Adrenal gland (tissue), 12 donors: ENCODE results near the gene NIN. TPM values are rescaled to one million over a fixed set of nuclear protein-coding genes. Genes with fewer than 3 reads are reported as not detected.
"Not testable (repeated sequence)": the region's sequence is repeated elsewhere in the genome, so short reads cannot be mapped to it uniquely, and the experiment has no call there.

Experiments used
- DNase-seq, 7 donors: peaks; one replicate each; pipeline ENCODE4 v3.0.0-alpha.2; 2019 to 2020
- H3K27ac ChIP-seq, 5 donors: fragments of 200-600 bp; sonication (generic) in 4 of 5; 1 replicate in 3 of 5; 2 replicates in 2 of 5; pipeline versions ENCODE4 v1.5.1 to v1.8.0; 2016 to 2020; ENCODE audit warnings: mild to moderate bottlenecking in 1 of 5
- H3K27me3 ChIP-seq: fragments of 200-600 bp; 2 replicates; pipeline ENCODE4 v1.8.0; 2021
- H3K36me3 ChIP-seq, 2 donors: fragments of 200-600 bp; replicated peaks in 1 of 2; 1 replicate in 1 of 2; 2 replicates in 1 of 2; pipeline versions ENCODE4 v1.5.1 to v1.8.0; 2018 to 2022
- H3K4me1 ChIP-seq, 2 donors: fragments of 200-600 bp; replicated peaks in 1 of 2; 1 replicate in 1 of 2; 2 replicates in 1 of 2; pipeline versions ENCODE4 v1.5.1 to v1.8.0; 2018 to 2021
- H3K4me3 ChIP-seq, 4 donors: fragments of 200-600 bp; sonication (generic) in 3 of 4; one replicate each; pipeline ENCODE4 v1.5.1; 2016 to 2018
- H3K9me3 ChIP-seq, 3 donors: fragments of 200-600 bp; sonication (generic) in 1 of 3; replicated peaks in 1 of 3; 1 replicate in 2 of 3; 2 replicates in 1 of 3; pipeline versions ENCODE4 v1.5.1 to v1.8.0; 2016 to 2021
- CTCF ChIP-seq, 6 experiments: fragments of 450-650 bp in 4 of 6; fragments of 200-600 bp in 2 of 6; sonication (generic) in 1 of 6; IDR thresholded peaks; 1 replicate in 5 of 6; 2 replicates in 1 of 6; pipeline versions ENCODE4 v1.5.1 to v1.8.0; 2016 to 2021; ENCODE audit warnings: antibody characterized with exemption in 6 of 6, mild to moderate bottlenecking in 2 of 6, moderate library complexity in 1 of 6
- POLR2A ChIP-seq, 2 donors: fragments of 450-650 bp; IDR thresholded peaks; one replicate each; pipeline ENCODE4 v1.6.1; 2017; ENCODE audit warnings: antibody characterized with exemption in 2 of 2, mild to moderate bottlenecking in 2 of 2, moderate library complexity in 1 of 2
- WGBS, 4 donors: extraction: QIAGEN DNeasy Blood & Tissue Kit in 2 of 4; methylation state at CpG; one replicate each; pipeline versions ENCODE4 v1.1.5 to v1.1.7; 2013 to 2017; 5-methylcytosine and 5-hydroxymethylcytosine counted together
- intact Hi-C, 2 donors: fragments of 100-400 bp; cut with DNase I; formaldehyde crosslinking; loops; one replicate each; pipeline versions ENCODE4 v1.14.1 to v1.15.0; 2022 to 2023
- polyA plus RNA-seq, 3 donors: library from polyadenylated mRNA; stranded (reverse); fragments of 200-250 nt in 2 of 3; fragments of 350-450 nt in 1 of 3; fragmentation: Illumina TruSeq in 1 of 3; extraction: RNeasy Lipid Tissue Mini Kit (QIAGEN cat#74804) in 1 of 3; gene quantifications; one replicate each; pipeline ENCODE4 v1.2.3, GENCODE V29; 2013 to 2014
- total RNA-seq, 9 donors: library from RNA; depleted of rRNA in 4 of 9; stranded (reverse); fragments of >200 nt in 4 of 9; fragments of 120-200 nt in 1 of 9; fragmentation: NEBNext Ultra II Directional in 1 of 9; extraction: Animal tissue kit (Norgen Biotek cat#: 25700) in 1 of 9; gene quantifications; one replicate each; pipeline versions ENCODE4 v1.1.0 to v1.2.4, GENCODE V29; 2013 to 2023
- donor health status: healthy with polysubstance abuse.
- donor health status: Bipolar disorder and iron deficiency.
- donor health status: DM: yes; HTN: yes; CAD: no.
- donor health status: DM: no; HTN: no; CAD: no.
- donor health status: DM: no; HTN: no; CAD: no.
- donor health status: DM: yes; HTN: yes; CAD: no.

Gene NIN
- total and polyA plus RNA-seq, 12 donors = 3.0 to 66.1 (median 17.9) TPM

GRCh38 chr14:50821510-50822464 lies 9.2 kb downstream of the NIN start:
- WGBS, 4 donors = 69 to 76% (median 73%) methylated on average over 6 to 13 of the region's 13 CpGs
- Histone ChIP-seq H3K4me3 (no peak overlapping the region), H3K27me3 (no peaks in the 10 kb centered on the region), H3K36me3 (no peaks in the 10 kb centered on the region), H3K4me1 (peaks cover 3 to 8% of the 10 kb centered on the region in 2 donors), H3K27ac (no peak overlapping the region), H3K9me3 (no peaks in the 10 kb centered on the region)
- intact Hi-C loops = no loop called here
- no peak for DNase-seq
- no peak for TF ChIP-seq POLR2A (IDR thresholded peaks at IDR 0.05)
- no peak for TF ChIP-seq CTCF (IDR thresholded peaks at IDR 0.05)

- intact Hi-C loops = no loop called here
- no peaks in the 10 kb centered on the region for H3K27me3 ChIP-seq
- no peak for TF ChIP-seq CTCF (IDR thresholded peaks at IDR 0.05)
- no peak for TF ChIP-seq POLR2A (IDR thresholded peaks at IDR 0.05)
- no peaks in the 10 kb centered on the region for H3K9me3 ChIP-seq
- H3K36me3 ChIP-seq = no peaks in the 10 kb centered on the region
- no peak for DNase-seq
- H3K4me1 ChIP-seq = peaks cover 10 to 15% of the 10 kb centered on the region in 2 donors
- 89 to 95% (median 90%) methylated on average over 3 of the region's 3 CpGs for WGBS, 4 donors
- H3K27ac ChIP-seq = no peak overlapping the region
- no peak overlapping the region for H3K4me3 ChIP-seq
Measured at GRCh38 chr14:50820786-50821509, 10.0 kb downstream of the NIN start.

- DNase-seq, H3K36me3 ChIP-seq, intact Hi-C loops, H3K9me3 ChIP-seq, H3K4me3 ChIP-seq, H3K27me3 ChIP-seq, H3K27ac ChIP-seq: not testable (repeated sequence)
- peaks cover 10 to 15% of the 10 kb centered on the region in 2 donors for H3K4me1 ChIP-seq
- 89 to 95% (median 90%) methylated on average over 6 of the region's 6 CpGs for WGBS, 4 donors
Measured at GRCh38 chr14:50819303-50819702, 11.7 kb downstream of the NIN start.

GRCh38 chr14:50816395-50817047 lies 14.4 kb downstream of the NIN start:
- peaks cover 10 to 11% of the 10 kb centered on the region in 2 donors for H3K4me1 ChIP-seq
- TF ChIP-seq CTCF (IDR thresholded peaks at IDR 0.05) (no peak), POLR2A (IDR thresholded peaks at IDR 0.05) (no peak)
- no peak overlapping the region for H3K4me3 ChIP-seq
- 31 to 39% (median 39%) methylated on average over 6 of the region's 6 CpGs for WGBS, 4 donors
- no peaks in the 10 kb centered on the region for H3K9me3 ChIP-seq
- intact Hi-C loops = no loop called here
- DNase-seq = peak in 3 of 7 donors; percentile 34 to 52 (median 45)
- no peaks in the 10 kb centered on the region for H3K36me3 ChIP-seq
- H3K27me3 ChIP-seq = no peaks in the 10 kb centered on the region
- peak overlapping the region in 2 of 5 donors; percentile 3 to 21 for H3K27ac ChIP-seq

- H3K27ac ChIP-seq, DNase-seq, intact Hi-C loops, H3K9me3 ChIP-seq, H3K4me3 ChIP-seq, H3K36me3 ChIP-seq, H3K27me3 ChIP-seq: not testable (repeated sequence)
- 88 to 96% (median 93%) methylated on average over 5 of the region's 5 CpGs for WGBS, 4 donors
- peaks cover 10 to 11% of the 10 kb centered on the region in 2 donors for H3K4me1 ChIP-seq
Measured at GRCh38 chr14:50815526-50815925, 15.4 kb downstream of the NIN start.

GRCh38 chr14:50815058-50815457 lies 15.9 kb downstream of the NIN start:
- intact Hi-C loops = not testable (repeated sequence)
- 0 to 96% (median 51%) methylated on average over 1 of the region's 1 CpG for WGBS, 4 donors
- H3K4me1 ChIP-seq = peaks cover 10 to 11% of the 10 kb centered on the region in 2 donors

More at GRCh38 chr14:50815058-50815457, 15.9 kb downstream of the NIN start:
- not testable (repeated sequence) for H3K4me3 ChIP-seq, H3K27ac ChIP-seq, H3K36me3 ChIP-seq, DNase-seq, H3K27me3 ChIP-seq, H3K9me3 ChIP-seq
